ENCODE measurements around the gene GRPEL2. TPM values are rescaled to one million over a fixed set of nuclear protein-coding genes. Genes with fewer than 3 reads are reported as not detected.

The GRPEL2 gene
- total and polyA plus RNA-seq, 2 of the 8 experiments (the other 6 are each of a cell fraction or from before 2014, with no cell fraction given), result 11.2 to 52.2 TPM

GRCh38 chr5:149387081-149387631 is 41.9 kb downstream of the GRPEL2 start:
- Histone ChIP-seq H3K27me3 (replicated peaks in 1 of 4; ENCODE audit: control insufficient read depth in 3 of 4, extremely low read depth in 1 of 4, insufficient read depth in 3 of 4, low read length in 3 of 4) (no peaks in the 10 kb centered on the region; a peak in 1 of 7 replicates), H3K23ac (ENCODE audit: insufficient read length) (no peak overlapping the region), H3K18ac (ENCODE audit: extremely low read depth, low read length) (no peak overlapping the region), H4K5ac (ENCODE audit: insufficient read length, low read depth, low read length) (no peak overlapping the region), H2BK20ac (ENCODE audit: low read length) (no peak overlapping the region), H3K9ac (replicated peaks in 1 of 4; ENCODE audit: extremely low read depth in 1 of 4, low read depth in 3 of 4, low read length in 3 of 4) (no peak overlapping the region), H3K4me3 (ENCODE audit: extremely low read depth in 1 of 4, insufficient read depth in 2 of 4, low read depth in 3 of 4, low read length in 4 of 4) (no peak overlapping the region), H3K4me2 (ENCODE audit: insufficient read depth in 1 of 2, low read depth in 2 of 2, low read length in 2 of 2) (no peak overlapping the region), H2AFZ (ENCODE audit: low read length) (no peak overlapping the region), H4K8ac (ENCODE audit: extremely low read depth, insufficient read depth, low read length) (no peak overlapping the region), H3K14ac (ENCODE audit: insufficient read length) (no peak overlapping the region), H2BK5ac (ENCODE audit: low read depth, low read length) (no peak overlapping the region), H3K9me3 (ENCODE audit: insufficient read depth in 2 of 2, low read depth in 1 of 2, low read length in 1 of 2) (no peaks in the 10 kb centered on the region), H4K91ac (replicated peaks; ENCODE audit: insufficient read length, low read length) (no peak overlapping the region), H3K27ac (ENCODE audit: low read depth, low read length) (no peak overlapping the region), H3K23me2 (ENCODE audit: low read depth, low read length) (peaks cover 2% of the 10 kb centered on the region; the same call in 1 of the 2 replicates), H2AK5ac (ENCODE audit: low read depth, low read length) (no peak overlapping the region), H2BK120ac (replicated peaks; ENCODE audit: low read depth, low read length) (no peak overlapping the region), H2BK12ac (ENCODE audit: low read depth, low read length) (no peak overlapping the region), H2BK15ac (ENCODE audit: low read length) (no peak overlapping the region), H3K4me1 (replicated peaks in 1 of 4; ENCODE audit: control insufficient read depth in 3 of 4, insufficient read depth in 4 of 4, low read length in 3 of 4) (no peaks in the 10 kb centered on the region), H4K20me1 (replicated peaks in 1 of 2; ENCODE audit: control insufficient read depth in 1 of 2, insufficient read depth in 2 of 2, low read length in 2 of 2) (no peaks in the 10 kb centered on the region), H3K4ac (replicated peaks; ENCODE audit: insufficient read length, low read depth, low read length) (no peak overlapping the region), H3K79me2 (ENCODE audit: control insufficient read depth in 1 of 2, insufficient read depth in 2 of 2, low read length in 2 of 2) (no peaks in the 10 kb centered on the region), H3K56ac (replicated peaks; ENCODE audit: insufficient read length, low read depth, low read length) (no peak overlapping the region), H3K36me3 (ENCODE audit: control insufficient read depth in 2 of 4, insufficient read depth in 4 of 4, low read length in 3 of 4) (no peaks in the 10 kb centered on the region), H3K79me1 (ENCODE audit: low read depth, low read length) (no peaks in the 10 kb centered on the region)
- ChIA-PET POLR2A (ENCODE audit: partially characterized antibody) (interaction anchor here (1.6 kb wide), 1 partner anchor 11 kb away, joined by 6 read pairs; no protein-coding TSS in a partner anchor), CTCF (ENCODE audit: partially characterized antibody) (interaction anchor here (1.0 to 46.1 kb wide), 12 partner anchors 8 to 122 kb away, joined by 3 to 1310 read pairs (median 5); partner anchors contain the start of gene IL17B)
- TF ChIP-seq SAP30 (IDR thresholded peaks at IDR 0.05; ENCODE audit: insufficient read depth, insufficient replicate concordance, low read length) (no peak), KDM5A (IDR thresholded peaks at IDR 0.05; ENCODE audit: low read length) (no peak), SP4 (IDR thresholded peaks at IDR 0.05; ENCODE audit: low read length) (no peak), SP1 (IDR thresholded peaks at IDR 0.05; ENCODE audit: low read depth, low read length) (no peak)
- FAIRE-seq, result no peak
- 92% methylated on average over 9 of the region's 9 CpGs; no CpG with 5 or more reads in 1 of the 2 experiments for WGBS, 2 experiments (ENCODE audit: extremely low coverage in 1 of 2, insufficient coverage in 1 of 2, insufficient read length in 1 of 2, insufficient replicate concordance in 2 of 2, low coverage in 1 of 2, low lambda C conversion rate in 2 of 2, missing lambda C conversion rate in 1 of 2)
- no peak for DNase-seq (ENCODE audit: low read depth in 1 of 2, low spot score in 2 of 2)

Measured in H1 (cell line).